Stomach (tissue), 4 donors: ENCODE data around the gene ADGRL2.

Experiments
- POLR2AphosphoS5 ChIP-seq, 3 donors: sonication (generic); formaldehyde crosslinking; IDR thresholded peaks; one replicate each; pipeline ENCODE4 v1.6.1; 2016; ENCODE audit warnings: antibody characterized with exemption in 3 of 3
- TF ChIP-seq, protein P1 (sequence below), 7 experiments: fragments of 450-650 bp in 4 of 7; fragments of 200-600 bp in 3 of 7; sonication (generic) in 3 of 7; IDR thresholded peaks; one replicate each; pipeline ENCODE4 v1.5.1; 2016 to 2019; ENCODE audit warnings: antibody characterized with exemption in 7 of 7, control low read depth in 2 of 7, mild to moderate bottlenecking in 1 of 7

DNA sequence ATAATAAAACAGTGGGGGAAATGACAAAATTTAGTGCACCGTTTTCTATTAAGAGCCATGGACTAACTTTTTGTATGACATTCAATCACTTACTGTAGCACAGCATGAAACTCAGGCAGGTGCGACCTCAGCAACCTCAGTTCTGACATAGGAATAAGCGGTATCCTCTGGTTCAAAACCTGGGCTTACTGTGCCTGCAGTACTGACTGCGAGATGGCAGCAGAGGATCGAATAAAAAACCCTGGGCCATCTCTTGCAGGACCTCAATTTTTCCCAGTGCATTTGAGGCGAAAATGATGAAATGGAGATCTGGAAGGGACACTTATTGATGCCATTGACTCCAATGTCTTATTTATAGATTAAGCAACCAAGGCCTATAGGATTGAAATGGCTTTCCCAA, 214.7 kb downstream of the ADGRL2 start:
- TF ChIP-seq, protein P1, sequence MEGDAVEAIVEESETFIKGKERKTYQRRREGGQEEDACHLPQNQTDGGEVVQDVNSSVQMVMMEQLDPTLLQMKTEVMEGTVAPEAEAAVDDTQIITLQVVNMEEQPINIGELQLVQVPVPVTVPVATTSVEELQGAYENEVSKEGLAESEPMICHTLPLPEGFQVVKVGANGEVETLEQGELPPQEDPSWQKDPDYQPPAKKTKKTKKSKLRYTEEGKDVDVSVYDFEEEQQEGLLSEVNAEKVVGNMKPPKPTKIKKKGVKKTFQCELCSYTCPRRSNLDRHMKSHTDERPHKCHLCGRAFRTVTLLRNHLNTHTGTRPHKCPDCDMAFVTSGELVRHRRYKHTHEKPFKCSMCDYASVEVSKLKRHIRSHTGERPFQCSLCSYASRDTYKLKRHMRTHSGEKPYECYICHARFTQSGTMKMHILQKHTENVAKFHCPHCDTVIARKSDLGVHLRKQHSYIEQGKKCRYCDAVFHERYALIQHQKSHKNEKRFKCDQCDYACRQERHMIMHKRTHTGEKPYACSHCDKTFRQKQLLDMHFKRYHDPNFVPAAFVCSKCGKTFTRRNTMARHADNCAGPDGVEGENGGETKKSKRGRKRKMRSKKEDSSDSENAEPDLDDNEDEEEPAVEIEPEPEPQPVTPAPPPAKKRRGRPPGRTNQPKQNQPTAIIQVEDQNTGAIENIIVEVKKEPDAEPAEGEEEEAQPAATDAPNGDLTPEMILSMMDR (IDR thresholded peaks at IDR 0.05) = no peak
- TF ChIP-seq POLR2AphosphoS5 (IDR thresholded peaks at IDR 0.05) = no peak
